B cell (primary cell): Measurements from ENCODE around the gene EP300. TPM values are rescaled to one million over a fixed set of nuclear protein-coding genes. Genes with fewer than 3 reads are reported as not detected.

Experiments
- ATAC-seq: fragments of 200-7000 bp; cut with Tn5 transposase; one replicate; pipeline ENCODE4 v1.10.0; 2021; ENCODE audit warnings: low read depth, mild to moderate bottlenecking, moderate number of reproducible peaks, moderate library complexity
- CTCF ChIA-PET: fragments of 350-600 bp; sonication (Branson Sonifier 250); formaldehyde crosslinking; loops from one replicate; lab custom pipeline; 2021; ENCODE audit warnings: antibody characterized with exemption, inconsistent platforms; lab: Charles Lee
- POLR2A ChIA-PET: fragments of 350-600 bp; sonication (Branson Sonifier 250); formaldehyde crosslinking; loops from one replicate; lab custom pipeline; 2021; ENCODE audit warnings: antibody characterized with exemption; lab: Charles Lee
- DNase-seq: peaks from one replicate; pipeline ENCODE4 v3.0.0; 2013
- H2AFZ ChIP-seq: 2 replicates; pipeline ENCODE4 v1.6.1; 2012; ENCODE audit warnings: mild to moderate bottlenecking, low read depth, low read length; ENCODE audit not compliant: insufficient read depth, poor library complexity, severe bottlenecking
- H3K27ac ChIP-seq, 2 donors: 1 replicate in 1 of 2; 2 replicates in 1 of 2; pipeline ENCODE4 v1.5.1; 2012 to 2013; ENCODE audit warnings: low read length in 2 of 2, mild to moderate bottlenecking in 2 of 2, moderate library complexity in 1 of 2
- H3K27me3 ChIP-seq, 4 experiments: fragments of 200-600 bp in 1 of 4; sonication (generic) in 1 of 4; replicated peaks in 1 of 4; 1 replicate in 2 of 4; 2 replicates in 2 of 4; pipeline versions ENCODE4 v1.6.1 to v1.7.0; 2013 to 2016; ENCODE audit warnings: low read length in 3 of 4, mild to moderate bottlenecking in 2 of 4, mixed read lengths in 1 of 4, moderate library complexity in 1 of 4; ENCODE audit not compliant: insufficient read depth in 4 of 4, control insufficient read depth in 3 of 4; ENCODE audit errors: control extremely low read depth in 1 of 4
- H3K36me3 ChIP-seq, 2 experiments: replicated peaks in 1 of 2; 1 replicate in 1 of 2; 2 replicates in 1 of 2; pipeline versions ENCODE4 v1.6.1 to v1.7.1; 2013; ENCODE audit warnings: low read length in 1 of 2; ENCODE audit not compliant: insufficient read depth in 2 of 2, control insufficient read depth in 1 of 2; ENCODE audit errors: control extremely low read depth in 1 of 2, extremely low read depth in 1 of 2
- H3K4me1 ChIP-seq, 2 donors: fragments of 200-600 bp in 1 of 2; sonication (generic) in 1 of 2; 1 replicate in 1 of 2; 2 replicates in 1 of 2; pipeline versions ENCODE4 v1.5.1 to v1.6.1; 2013 to 2017; ENCODE audit warnings: low read length in 2 of 2; ENCODE audit not compliant: control insufficient read depth in 2 of 2, insufficient read depth in 2 of 2
- H3K4me2 ChIP-seq: replicated peaks from 2 replicates; pipeline ENCODE3; 2012; ENCODE audit warnings: mild to moderate bottlenecking, low read depth, low read length; ENCODE audit not compliant: poor library complexity, severe bottlenecking
- H3K4me3 ChIP-seq, 5 experiments: fragments of 200-600 bp in 1 of 5; sonication (generic) in 1 of 5; 1 replicate in 3 of 5; 2 replicates in 2 of 5; pipeline versions ENCODE4 v1.5.1 to v1.7.0; 2011 to 2016; ENCODE audit warnings: low read length in 4 of 5, mild to moderate bottlenecking in 4 of 5, low read depth in 2 of 5, control low read depth in 1 of 5, moderate library complexity in 1 of 5; ENCODE audit not compliant: insufficient read depth in 1 of 5; ENCODE audit errors: control extremely low read depth in 1 of 5, extremely low read depth in 1 of 5
- H3K79me2 ChIP-seq: fragments of 200-600 bp; sonication (generic); one replicate; pipeline ENCODE4 v1.6.0; 2016; ENCODE audit warnings: low read length; ENCODE audit not compliant: control insufficient read depth, insufficient read depth
- H3K9ac ChIP-seq: fragments of 200-600 bp; sonication (generic); 2 replicates; pipeline ENCODE4 v1.6.1; 2017; ENCODE audit warnings: mild to moderate bottlenecking, low read length, moderate library complexity
- H3K9me3 ChIP-seq, 3 donors: one replicate each; pipeline versions ENCODE4 v1.6.1 to v1.7.1; 2013; ENCODE audit warnings: low read length in 2 of 3; ENCODE audit not compliant: control insufficient read depth in 2 of 3, insufficient read depth in 1 of 3; ENCODE audit errors: control extremely low read depth in 1 of 3
- H4K20me1 ChIP-seq: 2 replicates; pipeline ENCODE4 v1.6.0; 2012; ENCODE audit warnings: mild to moderate bottlenecking, low read length; ENCODE audit not compliant: insufficient read depth, control insufficient read depth, poor library complexity, severe bottlenecking
- H3K27ac Mint-ChIP-seq: one replicate; pipeline ENCODE4 v1.8.0; 2021; ENCODE audit warnings: mixed read lengths
- H3K27me3 Mint-ChIP-seq: one replicate; pipeline ENCODE4 v1.8.0; 2021; ENCODE audit warnings: mixed read lengths
- H3K4me1 Mint-ChIP-seq: one replicate; pipeline ENCODE4 v1.8.0; 2021; ENCODE audit warnings: mixed read lengths
- H3K4me3 Mint-ChIP-seq: one replicate; pipeline ENCODE4 v1.8.0; 2021; ENCODE audit warnings: mixed read lengths
- H3K9me3 Mint-ChIP-seq: one replicate; pipeline ENCODE4 v1.8.0; 2022; ENCODE audit warnings: mixed read lengths; ENCODE audit not compliant: insufficient read depth
- CTCF ChIP-seq: fragments of 200-600 bp; IDR thresholded peaks from one replicate; pipeline ENCODE4 v1.8.0; 2022; ENCODE audit warnings: antibody characterized with exemption, mild to moderate bottlenecking
- EZH2 ChIP-seq: IDR thresholded peaks from 2 replicates; pipeline ENCODE4 v1.6.1; 2012; ENCODE audit warnings: borderline replicate concordance, low read depth, mild to moderate bottlenecking, moderate library complexity, low read length; ENCODE audit not compliant: insufficient read depth, poor library complexity, severe bottlenecking
- WGBS: methylation state at CpG from one replicate; pipeline ENCODE4 v1.1.5; 2013; ENCODE audit warnings: missing lambda C conversion rate; ENCODE audit not compliant: insufficient coverage; 5-methylcytosine and 5-hydroxymethylcytosine counted together
- intact Hi-C: fragments of 100-400 bp; cut with micrococcal nuclease; formaldehyde crosslinking; loops from one replicate; pipeline ENCODE4 v1.10.0; 2022
- polyA plus RNA-seq: library from polyadenylated mRNA; depleted of rRNA; stranded (reverse); fragments of >200 nt; gene quantifications from 2 replicates; pipeline ENCODE4 v1.2.3, GENCODE V29; 2012
- total RNA-seq, 2 donors: library from RNA; stranded (reverse); fragments of 120-200 nt in 1 of 2; gene quantifications; 1 replicate in 1 of 2; 2 replicates in 1 of 2; pipeline versions ENCODE4 v1.2.3 to v1.2.4, GENCODE V29; 2013 to 2022

Gene EP300
- total and polyA plus RNA-seq, 2 donors (not counting 1 experiment from before 2014, with no cell fraction given): 73.3 to 185 TPM

- Mint-ChIP-seq H3K27me3 (no peaks in the 10 kb centered on the region), H3K4me3 (no peak overlapping the region), H3K27ac (no peak overlapping the region), H3K4me1 (no peaks in the 10 kb centered on the region), H3K9me3 (no peaks in the 10 kb centered on the region)
- Histone ChIP-seq H3K4me2 (no peak overlapping the region), H2AFZ (no peak overlapping the region), H3K27ac (no peak overlapping the region), H3K9ac (no peak overlapping the region), H3K27me3 (no peaks in the 10 kb centered on the region), H3K4me1 (no peaks in the 10 kb centered on the region), H3K79me2 (no peaks in the 10 kb centered on the region), H3K9me3 (no peaks in the 10 kb centered on the region), H3K36me3 (peaks cover 29 to 75% of the 10 kb centered on the region in 2 experiments), H4K20me1 (peaks cover 23% of the 10 kb centered on the region), H3K4me3 (no peak overlapping the region)
- intact Hi-C loops: no loop called here
- ChIA-PET CTCF (no interaction called here), POLR2A (no interaction called here)
- TF ChIP-seq CTCF: no peak
- TF ChIP-seq EZH2: no peak
- DNase-seq: no peak
- 100% methylated on average over 3 of the region's 8 CpGs for WGBS
- no peak for ATAC-seq
These were observed 76.8 kb downstream of the EP300 start for GRCh38 chr22:41169157-41169556.

DNA sequence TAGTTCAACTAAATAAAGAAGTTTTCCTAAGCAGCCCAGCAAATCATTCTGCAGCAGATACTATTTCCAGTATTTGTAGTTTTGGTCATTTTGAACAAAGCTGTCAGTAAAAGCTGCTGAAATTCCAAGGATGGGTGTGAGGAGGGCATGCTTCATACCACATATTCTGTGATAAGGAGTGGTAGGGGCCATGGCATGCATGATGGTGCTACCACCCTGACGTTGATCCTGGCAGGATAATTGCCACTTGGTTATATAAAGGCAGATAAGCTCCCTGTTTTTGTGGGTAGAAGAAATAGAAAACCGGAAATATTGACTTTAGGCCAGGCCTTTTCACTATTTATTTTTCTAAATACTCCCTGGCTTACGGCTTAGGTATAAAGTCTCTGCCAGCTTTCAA lies 79.6 kb downstream of the EP300 start:
- no peak overlapping the region for H3K27ac ChIP-seq
- Mint-ChIP-seq H3K27ac (no peak overlapping the region), H3K4me1 (peaks cover 13% of the 10 kb centered on the region), H3K27me3 (no peaks in the 10 kb centered on the region), H3K9me3 (no peaks in the 10 kb centered on the region), H3K4me3 (no peak overlapping the region)
- no peak for DNase-seq
- H3K4me2 ChIP-seq: no peak overlapping the region
- peaks cover 11% of the 10 kb centered on the region for H4K20me1 ChIP-seq
- WGBS: no CpG with 5 or more reads among the region's 3 CpGs
- intact Hi-C loops: no loop called here
- TF ChIP-seq CTCF (no peak), EZH2 (no peak)
- no peaks in the 10 kb centered on the region for H3K79me2 ChIP-seq
- no peaks in the 10 kb centered on the region for H3K27me3 ChIP-seq
- CTCF ChIA-PET: interaction anchor here (1.3 to 3.1 kb wide), 2 partner anchors 13 to 250 kb away, joined by 3 to 11 read pairs; no protein-coding TSS in a partner anchor
- ATAC-seq: no peak
- POLR2A ChIA-PET: no interaction called here
- peaks cover 3 to 5% of the 10 kb centered on the region in 2 donors for H3K4me1 ChIP-seq
- H3K36me3 ChIP-seq: peaks cover 39 to 87% of the 10 kb centered on the region in 2 experiments
- H3K4me3 ChIP-seq: no peak overlapping the region
- H3K9ac ChIP-seq: no peak overlapping the region
- no peaks in the 10 kb centered on the region for H3K9me3 ChIP-seq
- H2AFZ ChIP-seq: no peak overlapping the region
